DLD1 (cell line): ENCODE data around the gene FAM240A.

ENCODE experiments used
- in situ Hi-C: cut with HindIII; loops from 2 replicates; pipeline ENCODE4 v1.10.0; 2017; ENCODE audit warnings: low sequenced_read_pairs

The FAM240A gene

GRCh38 chr3:46673151-46674030 is 61.1 kb downstream of the FAM240A start:
- in situ Hi-C loops, result no loop called here

DNA sequence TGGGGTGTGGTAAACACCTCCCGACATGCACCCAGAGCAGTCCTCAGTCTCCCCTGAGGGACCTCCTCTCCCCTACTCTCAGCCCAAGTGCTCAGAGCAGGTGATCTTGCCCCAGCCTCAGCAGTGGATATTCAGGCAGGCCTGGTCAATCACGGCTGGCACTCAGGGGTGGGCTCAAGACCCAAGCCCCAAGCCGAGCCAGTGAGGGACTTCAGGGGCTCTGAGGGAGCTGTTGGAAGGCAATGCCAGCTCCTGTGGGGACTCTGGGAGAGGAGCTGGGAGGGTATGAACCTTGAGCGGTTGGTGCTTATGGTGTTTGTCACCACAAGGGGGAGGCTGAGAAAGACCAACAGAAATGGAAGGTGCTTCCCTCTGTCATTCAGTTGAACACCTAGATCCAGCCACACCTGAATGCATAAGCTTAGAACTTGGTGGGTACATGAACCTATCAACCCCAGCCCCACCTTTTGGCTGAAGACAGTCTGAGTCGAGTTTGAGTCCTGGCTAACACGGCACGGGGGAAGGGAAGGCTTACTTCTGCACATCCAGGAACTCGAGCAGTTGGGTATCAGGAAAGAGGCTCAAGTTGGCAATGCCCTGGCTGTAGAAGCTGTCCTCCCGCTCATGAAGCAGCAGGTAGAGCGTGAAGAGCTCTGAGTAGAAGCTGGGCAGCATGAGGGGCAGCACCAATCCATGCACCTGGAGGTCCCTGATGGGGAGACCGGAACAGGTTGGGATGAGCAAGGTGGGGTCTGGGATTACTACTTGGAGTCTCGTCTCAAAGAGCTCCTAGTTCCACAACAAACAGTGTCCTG is 61.9 kb downstream of the FAM240A start:
- in situ Hi-C loops, result no loop called here

GRCh38 chr3:46675426-46675825 is 63.1 kb downstream of the FAM240A start:
- in situ Hi-C loops, result no loop called here
